GM23248 (cell line): ENCODE results near the gene TMEM184B. TPM values are rescaled to one million over a fixed set of nuclear protein-coding genes. Genes with fewer than 3 reads are reported as not detected.

Experiments used
- DNase-seq: peaks from one replicate; pipeline ENCODE4 v3.0.0-alpha.2; 2015
- H2AFZ ChIP-seq: fragments of 200-600 bp; sonication (generic); 2 replicates; pipeline ENCODE4 v1.6.1; 2016; ENCODE audit warnings: antibody characterized with exemption
- H3F3A ChIP-seq: fragments of 200-600 bp; sonication (generic); 2 replicates; pipeline ENCODE4 v1.6.1; 2016; ENCODE audit warnings: mild to moderate bottlenecking, antibody characterized with exemption, mixed run types; ENCODE audit not compliant: insufficient read depth
- H3K27ac ChIP-seq: fragments of 200-600 bp; sonication (generic); 2 replicates; pipeline ENCODE4 v1.5.1; 2016; ENCODE audit warnings: mild to moderate bottlenecking
- H3K27me3 ChIP-seq: fragments of 200-600 bp; sonication (generic); replicated peaks from 2 replicates; pipeline ENCODE4 v1.6.1; 2016; ENCODE audit warnings: mild to moderate bottlenecking; ENCODE audit not compliant: insufficient read depth
- H3K36me3 ChIP-seq: fragments of 200-600 bp; sonication (generic); 2 replicates; pipeline ENCODE4 v1.6.1; 2016; ENCODE audit warnings: low read depth, mild to moderate bottlenecking
- H3K4me1 ChIP-seq: fragments of 200-600 bp; sonication (generic); 2 replicates; pipeline ENCODE4 v1.6.1; 2016; ENCODE audit warnings: mild to moderate bottlenecking; ENCODE audit not compliant: insufficient read depth
- H3K4me2 ChIP-seq: fragments of 200-600 bp; sonication (generic); one replicate; pipeline ENCODE4 v1.6.1; 2016; ENCODE audit warnings: mild to moderate bottlenecking; ENCODE audit not compliant: unreplicated experiment
- H3K4me3 ChIP-seq: fragments of 200-600 bp; sonication (generic); 2 replicates; pipeline ENCODE4 v1.5.1; 2016; ENCODE audit warnings: mild to moderate bottlenecking
- H3K79me2 ChIP-seq: fragments of 200-600 bp; sonication (generic); 2 replicates; pipeline ENCODE4 v1.6.1; 2016; ENCODE audit warnings: mild to moderate bottlenecking; ENCODE audit not compliant: insufficient read depth
- H3K9ac ChIP-seq: fragments of 200-600 bp; sonication (generic); 2 replicates; pipeline ENCODE4 v1.6.1; 2016; ENCODE audit warnings: mild to moderate bottlenecking
- H3K9me2 ChIP-seq: fragments of 200-600 bp; sonication (generic); 2 replicates; pipeline ENCODE4 v1.6.1; 2016; ENCODE audit warnings: mixed run types, mild to moderate bottlenecking, moderate library complexity; ENCODE audit not compliant: insufficient read depth
- H3K9me3 ChIP-seq: fragments of 200-600 bp; sonication (generic); one replicate; pipeline ENCODE4 v1.6.1; 2017; ENCODE audit warnings: low read depth
- H4K20me1 ChIP-seq: fragments of 200-600 bp; sonication (generic); 2 replicates; pipeline ENCODE4 v1.6.0; 2016; ENCODE audit not compliant: insufficient read depth
- EZH2 ChIP-seq: fragments of 200-600 bp; sonication (generic); IDR thresholded peaks from 2 replicates; pipeline ENCODE4 v1.6.1; 2018; ENCODE audit warnings: antibody characterized with exemption, mild to moderate bottlenecking; ENCODE audit not compliant: insufficient read depth, poor library complexity, severe bottlenecking
- EZH2phosphoT487 ChIP-seq: fragments of 200-600 bp; sonication (generic); IDR thresholded peaks from 2 replicates; pipeline ENCODE4 v1.6.1; 2018; ENCODE audit warnings: antibody characterized with exemption, moderate library complexity, mild to moderate bottlenecking, low read depth; ENCODE audit not compliant: insufficient read depth
- WGBS, 2 experiments: methylation state at CpG; one replicate each; pipeline ENCODE4 v1.1.6; 2015 to 2017; ENCODE audit warnings: low lambda C conversion rate in 2 of 2, low coverage in 1 of 2; ENCODE audit errors: missing lambda C conversion rate in 2 of 2; 5-methylcytosine and 5-hydroxymethylcytosine counted together
- in situ Hi-C: fragments of 300-500 bp; cut with MboI; formaldehyde crosslinking; loops from 2 replicates; pipeline ENCODE4 v1.15.0; 2020
- polyA plus RNA-seq: library from polyadenylated mRNA; unstranded; fragments of >200 nt; fragmentation: Nextera tagmentation; extraction: Ambion mirVana; gene quantifications from 2 replicates; pipeline ENCODE4 v1.2.1, GENCODE V29; 2016
- total RNA-seq: library from RNA; depleted of rRNA; stranded (reverse); fragments of >200 nt; shearing (Covaris generic); gene quantifications from 2 replicates; pipeline ENCODE4 v1.2.3, GENCODE V29; 2014

Gene TMEM184B
- total and polyA plus RNA-seq, 2 experiments from 2014 or later = 83.7 to 91.0 TPM

GRCh38 chr22:38294193-38294592, 21.4 kb upstream of the TMEM184B start:
- H4K20me1 ChIP-seq = no peaks in the 10 kb centered on the region

GRCh38 chr22:38292694-38293093, 19.9 kb upstream of the TMEM184B start:
- H3K79me2 ChIP-seq = peaks cover 59% of the 10 kb centered on the region
- H3K27ac ChIP-seq = no peak overlapping the region
- no peaks in the 10 kb centered on the region for H3K4me1 ChIP-seq
- no peak for DNase-seq
- H4K20me1 ChIP-seq = no peaks in the 10 kb centered on the region
- H2AFZ ChIP-seq = no peak overlapping the region
- TF ChIP-seq EZH2 = no peak
- no peak for TF ChIP-seq EZH2phosphoT487
- H3K9ac ChIP-seq = no peak overlapping the region
- WGBS, 2 experiments = 84 to 90% methylated on average over 9 of the region's 9 CpGs
- H3K4me2 ChIP-seq = no peak overlapping the region
- in situ Hi-C loops = no loop called here
- H3K36me3 ChIP-seq = peaks cover 41% of the 10 kb centered on the region
- peaks cover 19% of the 10 kb centered on the region for H3F3A ChIP-seq
- no peaks in the 10 kb centered on the region for H3K9me3 ChIP-seq
- no peaks in the 10 kb centered on the region for H3K27me3 ChIP-seq
- no peaks in the 10 kb centered on the region for H3K9me2 ChIP-seq
- H3K4me3 ChIP-seq = no peak overlapping the region

More at GRCh38 chr22:38294193-38294592, 21.4 kb upstream of the TMEM184B start:
- Histone ChIP-seq H3K79me2 (peaks cover 74% of the 10 kb centered on the region), H3K27me3 (no peaks in the 10 kb centered on the region), H3K9me3 (no peaks in the 10 kb centered on the region), H3K9me2 (no peaks in the 10 kb centered on the region), H3F3A (0 out of 2 replicates have a peak, but pooled peaks cover 5% of the 10 kb centered on the region), H3K4me3 (no peak overlapping the region), H3K27ac (no peak overlapping the region), H3K4me2 (no peak overlapping the region), H2AFZ (no peak overlapping the region), H3K36me3 (peaks cover 49% of the 10 kb centered on the region), H3K9ac (no peak overlapping the region), H3K4me1 (no peaks in the 10 kb centered on the region)
- in situ Hi-C loops = no loop called here
- DNase-seq = no peak
- 95 to 99% methylated on average over 19 to 26 of the region's 26 CpGs for WGBS, 2 experiments
- no peak for TF ChIP-seq EZH2phosphoT487
- no peak for TF ChIP-seq EZH2

GRCh38 chr22:38291201-38291777, 18.5 kb upstream of the TMEM184B start:
- H3K4me1 ChIP-seq = no peaks in the 10 kb centered on the region
- no peaks in the 10 kb centered on the region for H4K20me1 ChIP-seq
- peaks cover 33% of the 10 kb centered on the region for H3F3A ChIP-seq
- H3K27me3 ChIP-seq = no peaks in the 10 kb centered on the region
- H3K4me3 ChIP-seq = no peak overlapping the region
- 53 to 60% methylated on average over 20 to 22 of the region's 22 CpGs for WGBS, 2 experiments
- TF ChIP-seq EZH2 = no peak
- no peak for TF ChIP-seq EZH2phosphoT487
- H3K4me2 ChIP-seq = no peak overlapping the region
- in situ Hi-C loops = no loop called here
- H3K9ac ChIP-seq = no peak overlapping the region
- no peak overlapping the region for H2AFZ ChIP-seq
- H3K79me2 ChIP-seq = peaks cover 45% of the 10 kb centered on the region
- no peaks in the 10 kb centered on the region for H3K9me2 ChIP-seq
- DNase-seq = no peak
- no peaks in the 10 kb centered on the region for H3K9me3 ChIP-seq
- peaks cover 27% of the 10 kb centered on the region for H3K36me3 ChIP-seq
- H3K27ac ChIP-seq = no peak overlapping the region

GRCh38 chr22:38290347-38290746, 17.5 kb upstream of the TMEM184B start:
- in situ Hi-C loops = no loop called here

More at GRCh38 chr22:38290347-38290746, 17.5 kb upstream of the TMEM184B start:
- Histone ChIP-seq H3K27me3 (no peaks in the 10 kb centered on the region), H3K4me3 (no peak overlapping the region), H3F3A (peaks cover 43% of the 10 kb centered on the region), H3K9me3 (no peaks in the 10 kb centered on the region), H2AFZ (no peak overlapping the region), H3K9me2 (no peaks in the 10 kb centered on the region), H3K79me2 (peaks cover 36% of the 10 kb centered on the region), H3K4me2 (no peak overlapping the region), H3K9ac (no peak overlapping the region), H4K20me1 (no peaks in the 10 kb centered on the region), H3K4me1 (peaks cover 2% of the 10 kb centered on the region; the same call in 1 of the 2 replicates), H3K27ac (no peak overlapping the region), H3K36me3 (peaks cover 20% of the 10 kb centered on the region)
- TF ChIP-seq EZH2 = no peak
- no peak for TF ChIP-seq EZH2phosphoT487
- WGBS, 2 experiments = 91% methylated on average over 8 of the region's 8 CpGs
- DNase-seq = no peak
